Right cardiac atrium (tissue), 5 donors: ENCODE measurements around the gene MLH3. TPM values are rescaled to one million over a fixed set of nuclear protein-coding genes. Genes with fewer than 3 reads are reported as not detected.

Source experiments
- ATAC-seq, 2 donors: fragments of 200-7000 bp; cut with Tn5 transposase; one replicate each; pipeline versions ENCODE4 v1.8.0 to v1.9.1; 2020; ENCODE audit warnings: moderate library complexity in 2 of 2, mild to moderate bottlenecking in 1 of 2
- DNase-seq, 3 donors: peaks; one replicate each; pipeline ENCODE4 v3.0.0-alpha.2; 2020
- H3K27ac ChIP-seq: one replicate; pipeline ENCODE4 v1.5.1; 2013; ENCODE audit warnings: mild to moderate bottlenecking, low read length, control low read depth, moderate library complexity
- H3K27me3 ChIP-seq: one replicate; pipeline ENCODE4 v1.6.1; 2013; ENCODE audit not compliant: control insufficient read depth, insufficient read depth
- H3K4me1 ChIP-seq: one replicate; pipeline ENCODE4 v1.6.1; 2013; ENCODE audit warnings: low read length; ENCODE audit not compliant: control insufficient read depth, insufficient read depth
- H3K4me3 ChIP-seq: one replicate; pipeline ENCODE4 v1.5.1; 2013; ENCODE audit warnings: low read length, control low read depth
- H3K9me3 ChIP-seq: one replicate; pipeline ENCODE4 v1.6.1; 2013; ENCODE audit warnings: low read length; ENCODE audit not compliant: control insufficient read depth
- WGBS: extraction: QIAGEN DNeasy Blood & Tissue Kit; methylation state at CpG from one replicate; pipeline ENCODE4 v1.1.7; 2013; 5-methylcytosine and 5-hydroxymethylcytosine counted together
- intact Hi-C, 4 donors: fragments of 100-400 bp; cut with DNase I; formaldehyde crosslinking; loops; one replicate each; pipeline versions ENCODE4 v1.11.0 to v1.14.0; 2022 to 2023
- polyA plus RNA-seq: library from polyadenylated mRNA; stranded (reverse); fragments of 200-250 nt; gene quantifications from one replicate; pipeline ENCODE4 v1.2.3, GENCODE V29; 2013
- total RNA-seq, 4 donors: library from RNA; stranded (reverse); fragmentation: NEBNext Ultra II Directional; extraction: Animal tissue kit (Norgen Biotek cat#: 25700); gene quantifications; one replicate each; pipeline ENCODE4 v1.2.1, GENCODE V29; 2021
- donor health status: healthy with polysubstance abuse.
- donor health status: DM: no; HTN: yes; CAD: no.
- donor health status: DM: no; HTN: no; CAD: no.
- donor health status: DM: no; HTN: yes; CAD: no; lungs with severe emphysema.
- donor health status: DM: yes; HTN: yes; CAD: no.

Gene MLH3
- total and polyA plus RNA-seq, 5 donors: 12.5 to 27.7 (median 24.6) TPM

- DNase-seq (no peak), ATAC-seq (no peak)
- Histone ChIP-seq H3K9me3 (no peaks in the 10 kb centered on the region), H3K4me3 (no peak overlapping the region), H3K27me3 (no peaks in the 10 kb centered on the region), H3K4me1 (peaks cover 5% of the 10 kb centered on the region), H3K27ac (peak overlapping the region; percentile 51)
- WGBS: 61% methylated on average over 5 of the region's 5 CpGs
- intact Hi-C loops: no loop called here
Observed at GRCh38 chr14:74965486-74966153, 85.6 kb downstream of the MLH3 start.

DNA sequence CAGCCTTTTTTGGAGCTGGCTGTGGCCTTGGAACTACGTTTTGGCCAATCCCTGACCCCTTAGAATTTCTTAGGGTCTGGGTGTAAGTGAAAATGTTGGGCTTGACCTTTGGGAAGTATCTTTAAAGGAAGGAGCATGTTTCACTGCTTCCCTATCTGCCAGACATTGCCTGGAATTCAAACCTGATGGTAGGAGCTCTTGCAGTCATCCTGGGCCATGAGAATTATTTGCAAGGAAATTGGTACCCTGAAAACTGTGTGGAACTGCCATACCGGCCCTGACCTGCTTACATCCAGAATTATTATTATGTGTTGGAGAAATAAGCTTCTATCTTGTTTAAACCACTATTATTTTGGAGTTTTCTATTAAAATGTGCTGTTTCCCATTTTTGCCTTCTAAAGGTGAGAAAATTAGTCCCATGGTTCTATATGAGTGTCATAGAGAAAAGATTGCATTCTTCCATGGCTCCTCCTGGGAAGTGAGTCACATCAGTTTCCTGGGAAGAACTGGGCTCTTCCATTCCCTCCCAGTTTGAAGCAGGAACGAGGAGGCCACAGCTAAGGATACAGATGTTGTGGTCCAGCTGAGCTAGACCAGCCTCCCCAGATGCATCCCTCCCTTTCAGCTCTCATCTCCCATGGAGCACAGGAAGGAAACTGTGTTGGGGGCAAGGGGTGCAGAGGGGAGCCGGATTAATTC, 86.3 kb downstream of the MLH3 start:
- Histone ChIP-seq H3K27me3 (no peaks in the 10 kb centered on the region), H3K4me1 (peaks cover 5% of the 10 kb centered on the region), H3K9me3 (no peaks in the 10 kb centered on the region), H3K27ac (peak overlapping the region; percentile 51), H3K4me3 (no peak overlapping the region)
- intact Hi-C loops: no loop called here
- DNase-seq (no peak), ATAC-seq (peak in 1 of 2 donors; percentile 43)
- 60% methylated on average over 4 of the region's 4 CpGs for WGBS

Other genes with a start within 250 kb of the MLH3 start
- not detected for gene PROX2, start 175.3 kb downstream of the MLH3 start, total RNA-seq
- gene PROX2, start 175.3 kb downstream of the MLH3 start, polyA plus RNA-seq: not detected
- gene DLST, start 169.6 kb downstream of the MLH3 start, total RNA-seq: 100 to 1,000 TPM; 121 to 148 (median 144) TPM
- gene DLST, start 169.6 kb downstream of the MLH3 start, polyA plus RNA-seq: 87.6 TPM
- gene RPS6KL1, start 128.2 kb downstream of the MLH3 start, total RNA-seq: 10 to 100 TPM; 13.9 to 20.7 (median 17.3) TPM
- 10.5 TPM for gene RPS6KL1, start 128.2 kb downstream of the MLH3 start, polyA plus RNA-seq
- gene PGF, start 95.9 kb downstream of the MLH3 start, total RNA-seq: 1 to 10 TPM; 2.9 to 5.9 (median 4.1) TPM
- 4.3 TPM for gene PGF, start 95.9 kb downstream of the MLH3 start, polyA plus RNA-seq
- 10 to 100 TPM; 29.4 to 39.9 (median 35.9) TPM for gene EIF2B2, start 48.5 kb downstream of the MLH3 start, total RNA-seq
- gene EIF2B2, start 48.5 kb downstream of the MLH3 start, polyA plus RNA-seq: 25.9 TPM
- 10 to 100 TPM; 10.2 to 14.2 (median 11.5) TPM for gene ACYP1, start 12.6 kb upstream of the MLH3 start, total RNA-seq
- gene ACYP1, start 12.6 kb upstream of the MLH3 start, polyA plus RNA-seq: 24.0 TPM
- gene ZC2HC1C, start 18.2 kb upstream of the MLH3 start, total RNA-seq: 10 to 100 TPM in 1 of 4 donors, 1 to 10 TPM in 3; 6.9 to 10.8 (median 9.1) TPM
- 8.4 TPM for gene ZC2HC1C, start 18.2 kb upstream of the MLH3 start, polyA plus RNA-seq
- 100 to 1,000 TPM; 112 to 129 (median 123) TPM for gene NEK9, start 75.6 kb upstream of the MLH3 start, total RNA-seq
- 48.5 TPM for gene NEK9, start 75.6 kb upstream of the MLH3 start, polyA plus RNA-seq
- gene TMED10, start 125.1 kb upstream of the MLH3 start, total RNA-seq: 100 to 1,000 TPM; 246 to 333 (median 297) TPM
- 141 TPM for gene TMED10, start 125.1 kb upstream of the MLH3 start, polyA plus RNA-seq
- gene FOS, start 227.4 kb upstream of the MLH3 start, total RNA-seq: 100 to 1,000 TPM in 1 of 4 donors, 10 to 100 TPM in 3; 15.7 to 244 (median 46.3) TPM
- 144 TPM for gene FOS, start 227.4 kb upstream of the MLH3 start, polyA plus RNA-seq